Peyer's patch (tissue), 4 donors: ENCODE results near the gene IGF2BP2.

Experiments
- CTCF ChIP-seq, 6 experiments: fragments of 450-650 bp in 4 of 6; fragments of 200-600 bp in 2 of 6; sonication (generic) in 1 of 6; IDR thresholded peaks; one replicate each; pipeline ENCODE4 v1.5.1; 2017 to 2019; ENCODE audit warnings: antibody characterized with exemption in 6 of 6, mild to moderate bottlenecking in 3 of 6, moderate library complexity in 1 of 6
- POLR2A ChIP-seq, 2 donors: fragments of 450-650 bp; IDR thresholded peaks; one replicate each; pipeline ENCODE4 v1.5.1; 2017; ENCODE audit warnings: antibody characterized with exemption in 2 of 2, mild to moderate bottlenecking in 2 of 2, moderate library complexity in 2 of 2

DNA sequence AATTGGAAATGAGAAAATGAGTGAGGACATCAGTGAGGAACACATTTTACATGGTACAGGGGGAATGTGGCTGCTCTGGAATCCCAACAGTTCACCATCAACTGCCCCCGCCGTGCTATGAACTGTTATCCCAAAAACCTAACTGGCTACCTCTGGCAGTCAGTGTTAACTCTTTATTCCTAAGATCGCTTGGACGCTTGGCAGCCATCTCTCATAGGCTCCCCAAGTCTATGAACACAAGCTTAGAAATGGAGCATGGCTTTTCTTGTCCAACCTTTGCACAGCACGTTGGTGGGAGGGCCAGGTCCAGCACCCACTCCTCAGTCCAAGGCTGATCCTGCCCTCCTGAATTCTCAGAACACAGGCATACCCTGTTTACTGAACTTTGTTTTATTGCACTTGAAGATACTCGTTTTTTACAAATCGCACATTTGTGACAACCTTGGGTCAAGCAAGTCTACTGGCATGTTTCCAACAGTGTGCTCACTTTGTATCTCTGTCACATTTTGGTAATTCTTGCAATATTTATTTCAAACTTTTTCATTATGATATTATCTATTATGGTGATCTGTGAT lies 185.1 kb downstream of the IGF2BP2 start:
- TF ChIP-seq CTCF (IDR thresholded peaks at IDR 0.05) (no peak), POLR2A (IDR thresholded peaks at IDR 0.05) (no peak)
